Sigmoid colon (tissue), 4 donors: ENCODE measurements around the gene HSFX3.
"Not testable (repeated sequence)": the region's sequence is repeated elsewhere in the genome, so short reads cannot be mapped to it uniquely, and the experiment has no call there.

Experiments
- POLR2A ChIP-seq, 2 donors: fragments of 450-650 bp; IDR thresholded peaks; one replicate each; pipeline ENCODE4 v1.6.1; 2016; ENCODE audit warnings: antibody characterized with exemption in 2 of 2, mild to moderate bottlenecking in 2 of 2, moderate library complexity in 2 of 2
- POLR2AphosphoS5 ChIP-seq, 4 donors: sonication (generic); formaldehyde crosslinking; IDR thresholded peaks; one replicate each; pipeline ENCODE4 v1.6.1; 2017; ENCODE audit warnings: antibody characterized with exemption in 4 of 4
- TF ChIP-seq, protein P1 (sequence below), 4 experiments: fragments of 450-650 bp in 3 of 4; fragments of 200-600 bp in 1 of 4; IDR thresholded peaks; one replicate each; pipeline ENCODE4 v1.5.1; 2016 to 2019; ENCODE audit warnings: antibody characterized with exemption in 4 of 4, mild to moderate bottlenecking in 3 of 4, moderate library complexity in 2 of 4

DNA sequence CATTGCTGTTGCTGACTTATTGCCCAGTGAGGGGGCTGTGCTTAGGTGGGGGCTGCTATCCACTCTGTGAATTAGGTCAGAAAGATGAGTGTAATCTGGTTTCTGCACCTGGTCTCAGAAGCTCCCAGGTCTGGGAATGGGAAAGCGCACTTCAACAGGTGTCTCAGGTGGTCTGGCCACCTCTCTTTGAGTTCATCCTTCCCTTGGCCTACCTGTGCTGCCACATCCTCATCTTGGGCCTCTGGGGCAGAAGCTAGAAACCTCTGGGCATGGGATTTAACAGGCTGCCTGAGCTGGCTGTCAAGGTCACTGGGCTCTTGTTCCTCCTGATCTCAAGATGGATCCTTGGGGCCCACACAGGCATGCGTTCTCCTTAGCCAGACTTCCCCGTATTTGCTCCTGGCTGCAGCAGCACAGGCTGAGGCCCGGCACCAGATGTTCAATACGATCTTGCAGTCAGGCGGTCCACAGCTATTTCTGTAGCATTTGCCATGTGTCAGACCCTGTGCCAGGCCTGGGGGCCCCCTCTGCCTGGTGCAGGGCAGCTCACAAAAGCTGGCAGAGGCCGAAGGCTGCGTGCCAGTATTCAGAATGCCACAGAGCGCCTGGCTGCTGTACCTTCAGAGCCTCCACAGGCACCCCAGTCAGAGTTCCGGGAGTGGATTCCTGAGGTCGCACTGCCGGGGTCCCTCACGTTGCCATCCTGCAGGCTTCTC lies 23.2 kb downstream of the HSFX3 start:
- TF ChIP-seq, protein P1, sequence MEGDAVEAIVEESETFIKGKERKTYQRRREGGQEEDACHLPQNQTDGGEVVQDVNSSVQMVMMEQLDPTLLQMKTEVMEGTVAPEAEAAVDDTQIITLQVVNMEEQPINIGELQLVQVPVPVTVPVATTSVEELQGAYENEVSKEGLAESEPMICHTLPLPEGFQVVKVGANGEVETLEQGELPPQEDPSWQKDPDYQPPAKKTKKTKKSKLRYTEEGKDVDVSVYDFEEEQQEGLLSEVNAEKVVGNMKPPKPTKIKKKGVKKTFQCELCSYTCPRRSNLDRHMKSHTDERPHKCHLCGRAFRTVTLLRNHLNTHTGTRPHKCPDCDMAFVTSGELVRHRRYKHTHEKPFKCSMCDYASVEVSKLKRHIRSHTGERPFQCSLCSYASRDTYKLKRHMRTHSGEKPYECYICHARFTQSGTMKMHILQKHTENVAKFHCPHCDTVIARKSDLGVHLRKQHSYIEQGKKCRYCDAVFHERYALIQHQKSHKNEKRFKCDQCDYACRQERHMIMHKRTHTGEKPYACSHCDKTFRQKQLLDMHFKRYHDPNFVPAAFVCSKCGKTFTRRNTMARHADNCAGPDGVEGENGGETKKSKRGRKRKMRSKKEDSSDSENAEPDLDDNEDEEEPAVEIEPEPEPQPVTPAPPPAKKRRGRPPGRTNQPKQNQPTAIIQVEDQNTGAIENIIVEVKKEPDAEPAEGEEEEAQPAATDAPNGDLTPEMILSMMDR (IDR thresholded peaks at IDR 0.05) = not testable (repeated sequence)
- not testable (repeated sequence) for TF ChIP-seq POLR2AphosphoS5, POLR2A (IDR thresholded peaks at IDR 0.05)
